ENCODE data around the gene AP2A1.

Gene AP2A1

GRCh38 chr19:49855676-49856573 is 89.1 kb downstream of the AP2A1 start:
- no peak for DNase-seq (ENCODE audit: low read depth)

- no peak for DNase-seq (ENCODE audit: low read depth)
These were observed 89.8 kb downstream of the AP2A1 start for GRCh38 chr19:49856574-49857021.

Measured in activated T-cell treated with anti-CD3 and anti-CD28 coated beads for 48 hours (primary cell).